Measurements from ENCODE around the gene NFATC2. TPM values are rescaled to one million over a fixed set of nuclear protein-coding genes. Genes with fewer than 3 reads are reported as not detected.

NFATC2 gene
- total and polyA plus RNA-seq, 2 experiments from 2014 or later: 4.9 to 8.3 TPM

GRCh38 chr20:51398552-51398951 is 144.0 kb downstream of the NFATC2 start:
- Histone ChIP-seq H4K20me1 (ENCODE audit: insufficient read depth, poor library complexity, severe bottlenecking) (no peaks in the 10 kb centered on the region), H3K36me3 (replicated peaks; ENCODE audit: insufficient read depth, low read depth) (no peaks in the 10 kb centered on the region), H3K4me3 (no peak overlapping the region), H3K9me3 (ENCODE audit: low read depth) (no peaks in the 10 kb centered on the region), H2AFZ (no peak overlapping the region), H3K79me2 (no peaks in the 10 kb centered on the region), H3K27me3 (no peaks in the 10 kb centered on the region), H3K4me2 (no peak overlapping the region), H3K27ac (no peak overlapping the region), H3K9me2 (replicated peaks; ENCODE audit: insufficient read depth) (no peaks in the 10 kb centered on the region), H3K4me1 (ENCODE audit: insufficient read depth) (no peaks in the 10 kb centered on the region)
- TF ChIP-seq EZH2phosphoT487 (IDR thresholded peaks at IDR 0.05; ENCODE audit: low read depth, severe bottlenecking, unreplicated experiment) (no peak), EZH2 (IDR thresholded peaks at IDR 0.05; ENCODE audit: borderline replicate concordance) (no peak), CTCF (IDR thresholded peaks at IDR 0.05; ENCODE audit: poor library complexity) (no peak)
- DNase-seq (ENCODE audit: low spot score): no peak
- 77% methylated on average over 4 of the region's 4 CpGs for WGBS (ENCODE audit: low lambda C conversion rate, missing lambda C conversion rate)

- H2AFZ ChIP-seq: no peak overlapping the region
- no peaks in the 10 kb centered on the region for H4K20me1 ChIP-seq (ENCODE audit: insufficient read depth, poor library complexity, severe bottlenecking)
- H3K9me2 ChIP-seq (replicated peaks; ENCODE audit: insufficient read depth): no peaks in the 10 kb centered on the region
- DNase-seq (ENCODE audit: low spot score): no peak
- TF ChIP-seq EZH2phosphoT487 (IDR thresholded peaks at IDR 0.05; ENCODE audit: low read depth, severe bottlenecking, unreplicated experiment): no peak
- no peak for TF ChIP-seq CTCF (IDR thresholded peaks at IDR 0.05; ENCODE audit: poor library complexity)
- no peak for TF ChIP-seq EZH2 (IDR thresholded peaks at IDR 0.05; ENCODE audit: borderline replicate concordance)
- no peak overlapping the region for H3K4me3 ChIP-seq
- WGBS (ENCODE audit: low lambda C conversion rate, missing lambda C conversion rate): 89% methylated on average over 10 of the region's 10 CpGs
- H3K4me1 ChIP-seq (ENCODE audit: insufficient read depth): no peaks in the 10 kb centered on the region
- no peaks in the 10 kb centered on the region for H3K9me3 ChIP-seq (ENCODE audit: low read depth)
- H3K27ac ChIP-seq: no peak overlapping the region
- no peaks in the 10 kb centered on the region for H3K79me2 ChIP-seq
- no peaks in the 10 kb centered on the region for H3K27me3 ChIP-seq
- H3K36me3 ChIP-seq (replicated peaks; ENCODE audit: insufficient read depth, low read depth): no peaks in the 10 kb centered on the region
- no peak overlapping the region for H3K4me2 ChIP-seq
Measured at GRCh38 chr20:51398083-51398482, 144.4 kb downstream of the NFATC2 start.

GRCh38 chr20:51397137-51397536 is 145.4 kb downstream of the NFATC2 start:
- WGBS (ENCODE audit: low lambda C conversion rate, missing lambda C conversion rate): 86% methylated on average over 6 of the region's 6 CpGs

More at GRCh38 chr20:51397137-51397536, 145.4 kb downstream of the NFATC2 start:
- Histone ChIP-seq H3K9me3 (ENCODE audit: low read depth) (no peaks in the 10 kb centered on the region), H3K36me3 (replicated peaks; ENCODE audit: insufficient read depth, low read depth) (no peaks in the 10 kb centered on the region), H3K4me2 (no peak overlapping the region), H3K27me3 (no peaks in the 10 kb centered on the region), H4K20me1 (ENCODE audit: insufficient read depth, poor library complexity, severe bottlenecking) (no peaks in the 10 kb centered on the region), H3K9me2 (replicated peaks; ENCODE audit: insufficient read depth) (no peaks in the 10 kb centered on the region), H3K27ac (no peak overlapping the region), H3K79me2 (no peaks in the 10 kb centered on the region), H2AFZ (no peak overlapping the region), H3K4me1 (ENCODE audit: insufficient read depth) (no peaks in the 10 kb centered on the region), H3K4me3 (no peak overlapping the region)
- TF ChIP-seq EZH2phosphoT487 (IDR thresholded peaks at IDR 0.05; ENCODE audit: low read depth, severe bottlenecking, unreplicated experiment) (no peak), CTCF (IDR thresholded peaks at IDR 0.05; ENCODE audit: poor library complexity) (no peak), EZH2 (IDR thresholded peaks at IDR 0.05; ENCODE audit: borderline replicate concordance) (no peak)
- DNase-seq (ENCODE audit: low spot score): no peak
